ENCODE data around the gene LAMB4. TPM values are rescaled to one million over a fixed set of nuclear protein-coding genes. Genes with fewer than 3 reads are reported as not detected.
A peak's percentile ranks its signal among the peaks of the same experiment; 100 is the strongest.

LAMB4 gene
- total and polyA plus RNA-seq, 2 of the 4 experiments (the other 2 are of a cell fraction): 0.12 to 0.18 TPM

DNA sequence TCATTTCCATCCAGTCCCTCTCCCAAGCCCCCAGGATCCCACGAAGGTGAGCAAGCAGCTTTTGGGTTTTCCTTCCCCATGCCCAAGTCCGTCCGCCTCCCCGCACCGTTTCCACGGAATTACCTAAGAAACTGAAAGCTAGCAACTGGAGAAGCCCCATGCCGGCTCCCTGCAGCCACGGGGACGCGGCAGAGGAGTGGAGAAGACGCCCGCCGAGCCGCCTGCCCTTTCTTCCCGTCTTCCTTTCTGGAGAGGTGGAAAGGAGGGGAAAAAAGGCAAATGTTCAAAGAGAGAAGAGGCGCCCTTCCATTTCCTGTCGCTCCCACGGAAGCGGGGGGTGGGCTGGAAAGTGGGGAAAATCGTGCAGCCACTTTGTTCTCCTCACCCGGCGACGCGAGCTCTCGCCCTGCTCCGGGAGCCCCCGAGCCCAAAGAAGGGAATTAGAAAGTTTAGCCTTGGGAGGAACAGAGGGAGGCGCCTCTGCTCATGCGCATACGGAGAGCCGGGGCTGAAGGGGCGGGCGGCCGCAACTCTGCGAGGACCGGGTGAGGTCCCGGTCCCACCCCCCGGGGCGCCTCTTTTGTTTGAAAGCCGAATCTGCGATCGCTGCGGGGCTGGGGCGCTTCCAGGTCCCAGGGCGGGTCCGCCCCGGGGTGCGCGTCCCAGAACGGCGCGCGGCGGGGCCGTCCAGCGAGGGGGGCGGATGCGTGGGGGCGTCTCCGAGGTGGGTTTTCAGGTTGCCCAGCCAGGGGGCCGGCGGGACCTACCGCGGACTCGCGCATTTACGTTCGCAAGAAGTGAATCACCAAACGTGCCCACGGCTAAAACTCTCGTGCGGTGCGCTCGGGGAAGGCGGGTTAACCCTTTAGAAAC is 127.2 kb downstream of the LAMB4 start, which contains the start of gene LAMB1:
LAMB1 (minus strand) TSS at position 436 of the 873 bp plus-strand sequence; CDS start at position 160, 276 bp downstream.
- Histone ChIP-seq H4K8ac (ENCODE audit: low read depth in 2 of 2, low read length in 2 of 2) (peak within 1 kb of the TSS; percentile 89 to 91), H2AK5ac (ENCODE audit: low read depth, low read length) (peak within 1 kb of the TSS; percentile 84), H2BK20ac (ENCODE audit: low read depth, low read length) (peak within 1 kb of the TSS; percentile 80), H3K27ac (ENCODE audit: insufficient read depth, low read length) (peak within 1 kb of the TSS; percentile 93), H3K4me2 (ENCODE audit: low read depth, low read length) (peak within 1 kb of the TSS; percentile 86), H3K23ac (ENCODE audit: low read depth, low read length) (peak within 1 kb of the TSS; percentile 98), H2BK5ac (ENCODE audit: low read depth, low read length, poor library complexity, severe bottlenecking) (peak within 1 kb of the TSS; percentile 61), H3K4me1 (ENCODE audit: control insufficient read depth, insufficient read depth, low read length) (peaks cover 14% of the 10 kb centered on the region), H3K27me3 (ENCODE audit: control insufficient read depth, insufficient read depth, low read length) (no peaks in the 10 kb centered on the region), H3K9me3 (ENCODE audit: control insufficient read depth, insufficient read depth, low read length) (no peaks in the 10 kb centered on the region), H2AFZ (replicated peaks; ENCODE audit: low read length, poor library complexity) (peak within 1 kb of the TSS; percentile 88), H3K14ac (replicated peaks; ENCODE audit: low read depth, low read length) (peak within 1 kb of the TSS; percentile 96), H3K4me3 (ENCODE audit: insufficient read depth, low read depth, low read length) (peak within 1 kb of the TSS; percentile 88), H2BK15ac (ENCODE audit: low read depth, low read length) (peak within 1 kb of the TSS; percentile 26; the same call in 2 of the 3 replicates), H4K5ac (ENCODE audit: low read depth, low read length) (peak within 1 kb of the TSS; percentile 51), H3K4ac (ENCODE audit: low read depth, low read length) (peak within 1 kb of the TSS; percentile 94), H4K91ac (ENCODE audit: insufficient read depth, low read depth, low read length) (peak within 1 kb of the TSS; percentile 90), H3K9ac (ENCODE audit: low read depth, low read length) (peak within 1 kb of the TSS; percentile 94), H3K79me1 (ENCODE audit: low read depth in 1 of 2, low read length in 2 of 2) (peaks cover 17 to 37% of the 10 kb centered on the region in 2 experiments), H3K36me3 (ENCODE audit: control insufficient read depth, insufficient read depth, low read length) (peaks cover 15% of the 10 kb centered on the region), H3K18ac (ENCODE audit: low read depth, low read length) (peak within 1 kb of the TSS; percentile 82), H4K20me1 (ENCODE audit: insufficient read depth, low read length) (peaks cover 8% of the 10 kb centered on the region; the same call in 1 of the 2 replicates), H2BK120ac (ENCODE audit: low read depth, low read length) (peak within 1 kb of the TSS; percentile 90), H3K9me1 (ENCODE audit: insufficient read depth, low read length) (peaks cover 12% of the 10 kb centered on the region), H2AK9ac (replicated peaks; ENCODE audit: low read depth, low read length, poor library complexity) (peak within 1 kb of the TSS; percentile 92), H3K56ac (ENCODE audit: extremely low read depth, insufficient read depth, low read length) (peak within 1 kb of the TSS; percentile 89)
- 1% methylated on average over 44 of the region's 75 CpGs; no CpG with 5 or more reads in 1 of the 2 experiments for WGBS, 2 experiments (ENCODE audit: extremely low coverage in 2 of 2, insufficient read length in 1 of 2)
- TF ChIP-seq FOS (IDR thresholded peaks at IDR 0.05; ENCODE audit: low read depth, low read length): no peak; the same call in 1 of the 2 replicates
- 0 out of 2 replicates have a peak, but pooled peaks have one; percentile 31 for TF ChIP-seq MAZ (IDR thresholded peaks at IDR 0.05; ENCODE audit: borderline replicate concordance, low read depth, low read length)
- TF ChIP-seq BHLHE40 (IDR thresholded peaks at IDR 0.05; ENCODE audit: low read depth, low read length): peak; percentile 95
- 0 out of 2 replicates have a peak, but pooled peaks have one; percentile 23 for TF ChIP-seq POLR2A (IDR thresholded peaks at IDR 0.05; ENCODE audit: low read depth, low read length)
- no peak for TF ChIP-seq SMC3 (IDR thresholded peaks at IDR 0.05; ENCODE audit: low read depth, low read length)
- TF ChIP-seq MAFK (IDR thresholded peaks at IDR 0.05; ENCODE audit: low read depth, low read length): no peak
- in situ Hi-C loops (cut with MboI; ENCODE audit: low sequenced_read_pairs) (loop anchor here (5.0 kb wide), 1 partner anchor 134 kb away; no protein-coding TSS in a partner anchor), dilution Hi-C loops (cut with HindIII; ENCODE audit: low sequenced_read_pairs, unreplicated experiment) (loop anchor here (25.0 kb wide), 1 partner anchor 134 kb away; the partner anchor contains the start of gene LAMB4), intact Hi-C loops (cut with micrococcal nuclease) (loop anchor here (1.0 to 5.0 kb wide), 2 partner anchors 94 to 143 kb away; no protein-coding TSS in a partner anchor)
- no TSS peak for BruUV-seq (replicated peaks)
- POLR2A ChIA-PET (ENCODE audit: unreplicated experiment): interaction anchor here (0.8 to 1.5 kb wide), 5 partner anchors 10 to 146 kb away, joined by 3 to 4 read pairs (median 4); no protein-coding TSS in a partner anchor
- CTCF ChIA-PET: interaction anchor here (1.6 to 2.3 kb wide), 2 partner anchors 11 to 14 kb away, joined by 3 to 9 read pairs; no protein-coding TSS in a partner anchor
- DNase-seq (peak; percentile 65), ATAC-seq (ENCODE audit: low read depth) (peak; percentile 83)
